GM10266 (cell line): ENCODE measurements around the gene EZR.

Experiments
- DNase-seq: peaks from one replicate; pipeline ENCODE4 v3.0.0; 2012; ENCODE audit errors: extremely low spot score
- CTCF ChIP-seq: IDR thresholded peaks from 2 replicates; pipeline ENCODE4 v1.5.1; 2012; ENCODE audit warnings: mild to moderate bottlenecking, low read depth; ENCODE audit not compliant: control insufficient read depth, insufficient read depth; ENCODE audit errors: missing control alignments

The EZR gene

GRCh38 chr6:158735009-158735408 is 84.2 kb downstream of the EZR start:
- no peak for DNase-seq
- no peak for TF ChIP-seq CTCF

- DNase-seq, result no peak
- TF ChIP-seq CTCF, result no peak
Observed at GRCh38 chr6:158730541-158730907, 88.6 kb downstream of the EZR start.

GRCh38 chr6:158729906-158730540 is 89.1 kb downstream of the EZR start:
- no peak for TF ChIP-seq CTCF
- no peak for DNase-seq

- TF ChIP-seq CTCF, result no peak
- no peak for DNase-seq
Observed at GRCh38 chr6:158725704-158726103, 93.5 kb downstream of the EZR start.

- no peak for DNase-seq
- no peak for TF ChIP-seq CTCF
Observed at GRCh38 chr6:158722176-158722729, 96.9 kb downstream of the EZR start.

- TF ChIP-seq CTCF, result peak; percentile 38
- DNase-seq, result peak; percentile 31
Observed at GRCh38 chr6:158718461-158719046, 100.6 kb downstream of the EZR start.

GRCh38 chr6:158717341-158718330 is 101.5 kb downstream of the EZR start:
- TF ChIP-seq CTCF, result no peak
- DNase-seq, result peak; percentile 64
